ENCODE data around the gene ZBTB16. TPM values are rescaled to one million over a fixed set of nuclear protein-coding genes. Genes with fewer than 3 reads are reported as not detected.

Gene ZBTB16
- total RNA-seq, 1 donor: 91.6 TPM

DNA sequence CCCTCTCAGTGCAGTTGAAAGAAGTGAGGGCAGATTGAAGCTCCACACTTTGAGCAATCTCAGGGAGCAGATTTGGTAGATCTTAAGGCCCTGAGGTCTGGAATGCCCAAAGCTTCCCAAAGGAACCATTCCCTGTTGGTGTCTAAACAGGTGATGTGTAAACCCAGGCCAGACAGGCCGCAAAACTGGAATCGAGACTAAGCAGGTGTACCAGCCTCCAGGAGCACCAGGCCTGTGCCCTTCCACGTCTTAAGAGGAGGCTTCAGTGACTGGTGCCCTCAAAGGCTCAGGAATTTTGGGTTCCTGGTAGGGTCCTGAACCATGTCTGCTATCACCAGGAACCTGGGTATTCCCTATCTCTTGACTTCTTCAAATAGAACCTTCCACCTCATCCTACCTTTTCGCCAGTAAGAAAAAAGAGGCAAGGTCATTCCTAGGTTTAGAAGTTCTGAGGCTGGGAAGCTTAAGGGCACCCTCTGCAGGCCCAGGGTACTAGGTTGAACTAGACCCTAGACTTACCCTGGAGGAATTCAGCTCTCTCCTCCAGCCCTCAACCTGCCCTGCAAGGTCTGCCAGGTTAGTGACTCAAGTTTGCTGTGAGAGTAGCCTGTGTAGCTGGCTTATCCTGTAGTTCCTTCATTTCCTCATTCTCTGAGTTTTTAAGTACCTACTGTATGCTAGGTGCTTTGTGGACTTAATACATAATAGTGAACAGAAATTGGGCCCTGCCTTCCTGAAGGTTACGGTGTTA lies 136.6 kb downstream of the ZBTB16 start:
- no peak for DNase-seq (ENCODE audit: low read depth in 2 of 3, low spot score in 2 of 3)

DNA sequence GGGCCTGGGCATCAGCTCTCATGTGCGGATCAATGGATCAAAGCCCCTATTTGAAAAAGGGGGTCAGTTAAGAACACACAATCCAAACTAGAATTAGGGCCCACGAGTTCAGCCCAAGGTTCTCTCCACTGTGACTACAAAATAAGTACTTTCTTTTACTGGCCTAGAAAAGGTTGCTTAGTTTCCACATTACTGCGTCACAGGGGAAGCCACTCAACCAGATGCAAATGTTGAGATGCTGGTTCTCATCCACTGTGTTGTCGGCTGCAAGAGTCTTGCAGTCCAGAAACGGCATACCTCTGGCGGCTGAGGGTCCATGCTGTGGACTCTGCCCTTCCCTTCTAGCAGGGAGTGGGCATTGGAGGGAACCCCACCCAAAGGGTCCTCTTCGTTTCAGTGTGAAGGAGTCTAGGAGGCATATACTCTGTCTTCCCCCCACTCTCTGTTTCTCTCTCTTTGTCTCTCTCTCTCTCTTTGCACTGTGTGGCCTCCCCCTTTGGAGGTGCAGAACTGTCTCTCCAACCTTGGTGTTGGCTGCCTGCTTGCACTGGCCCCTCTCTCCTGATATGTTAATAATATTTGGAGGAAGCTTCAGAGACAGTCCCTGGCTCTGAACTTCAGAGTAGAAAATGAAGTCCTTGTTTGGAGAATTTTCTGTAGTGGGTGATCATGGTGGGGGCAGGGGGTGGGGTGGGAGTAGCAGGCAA lies 137.6 kb downstream of the ZBTB16 start:
- no peak for DNase-seq (ENCODE audit: low read depth in 2 of 3, low spot score in 2 of 3)

DNA sequence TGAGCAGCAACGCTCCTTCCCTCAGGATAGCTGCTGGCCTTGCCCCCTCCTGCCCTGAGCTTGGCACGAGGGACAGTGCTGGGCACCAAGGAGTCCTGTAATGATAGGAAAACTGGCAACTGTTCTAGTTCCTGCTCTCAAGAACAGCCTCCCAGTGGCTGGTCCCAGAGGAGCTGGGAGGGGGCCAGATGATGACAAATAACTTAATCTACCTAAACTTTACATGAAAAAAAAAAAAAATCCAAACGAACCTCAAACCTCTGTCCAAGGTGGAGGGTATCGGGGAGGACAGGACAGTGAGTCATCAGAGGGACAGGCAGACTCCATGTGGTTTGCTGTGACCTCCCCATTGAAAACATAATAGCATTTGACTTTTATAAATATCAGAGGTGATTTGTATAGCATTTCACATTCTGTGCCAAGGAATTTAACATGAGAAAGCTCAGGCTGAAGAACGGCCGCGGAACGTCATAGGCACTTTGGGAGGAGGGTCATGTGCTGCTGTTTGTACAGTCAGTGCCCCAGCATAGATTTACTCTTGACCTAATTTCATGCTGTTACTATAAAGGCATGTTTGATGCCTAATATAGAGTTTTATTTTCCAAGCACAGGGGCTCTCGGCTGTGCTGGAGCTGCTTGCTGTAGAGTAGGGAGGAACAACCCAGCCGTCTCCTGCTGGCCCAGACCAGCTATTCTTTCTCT lies 138.4 kb downstream of the ZBTB16 start:
- no peak for DNase-seq (ENCODE audit: low read depth in 2 of 3, low spot score in 2 of 3)

DNA sequence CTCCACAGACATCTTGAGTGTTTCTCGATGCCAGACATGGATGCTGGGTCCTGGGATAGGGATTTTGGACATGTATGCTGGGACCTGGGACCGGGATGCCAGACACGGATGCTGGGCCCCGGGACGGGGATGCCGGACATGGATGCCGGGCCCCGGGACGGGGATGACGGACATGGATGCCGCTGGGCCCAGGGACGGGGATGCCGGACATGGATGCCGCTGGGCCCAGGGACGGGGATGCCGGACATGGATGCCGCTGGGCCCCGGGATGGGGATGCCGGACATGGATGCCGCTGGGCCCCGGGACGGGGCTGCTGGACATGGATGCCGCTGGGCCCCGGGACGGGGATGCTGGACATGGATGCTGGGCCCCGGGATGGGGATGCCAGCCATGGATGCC lies 139.5 kb downstream of the ZBTB16 start:
- DNase-seq (ENCODE audit: low read depth in 2 of 3, low spot score in 2 of 3): no peak

DNA sequence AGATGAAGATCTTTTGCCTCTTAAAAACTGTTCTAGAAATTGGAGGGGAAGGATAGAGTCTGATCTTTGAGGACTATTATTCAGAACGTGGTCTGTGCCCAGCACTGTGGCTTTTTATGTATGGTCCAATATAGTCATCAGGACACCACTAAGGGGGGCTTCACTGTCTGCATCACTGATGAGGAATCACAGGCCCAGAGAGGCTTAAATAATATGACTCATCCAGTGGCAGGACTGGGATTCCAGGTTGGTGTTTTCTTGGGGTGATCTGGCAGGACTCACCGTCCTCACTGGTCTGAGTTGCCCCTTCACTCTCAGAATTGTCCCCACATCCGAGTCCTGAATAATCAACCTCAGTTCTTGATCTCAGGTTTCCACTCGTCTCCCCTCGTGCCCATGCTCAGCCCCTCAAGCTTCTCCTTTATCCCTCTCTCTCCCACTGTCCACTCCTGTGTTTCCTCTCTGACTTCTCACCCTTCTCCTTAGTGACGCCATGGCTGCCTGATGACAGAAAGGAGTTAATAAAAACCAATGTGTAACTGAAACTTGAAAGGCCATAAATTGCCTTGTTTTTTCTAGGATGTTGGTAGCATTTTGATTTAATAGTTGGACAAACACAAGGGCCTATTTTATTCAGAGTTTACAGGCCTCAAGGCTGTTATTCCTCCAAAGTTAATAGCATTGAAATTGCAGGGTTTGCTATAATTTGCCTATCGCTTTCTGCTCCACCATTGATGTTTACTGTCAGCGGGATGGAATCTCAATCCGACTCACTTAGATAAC lies 141.0 kb downstream of the ZBTB16 start:
- no peak for DNase-seq (ENCODE audit: low read depth in 2 of 3, low spot score in 2 of 3)

DNA sequence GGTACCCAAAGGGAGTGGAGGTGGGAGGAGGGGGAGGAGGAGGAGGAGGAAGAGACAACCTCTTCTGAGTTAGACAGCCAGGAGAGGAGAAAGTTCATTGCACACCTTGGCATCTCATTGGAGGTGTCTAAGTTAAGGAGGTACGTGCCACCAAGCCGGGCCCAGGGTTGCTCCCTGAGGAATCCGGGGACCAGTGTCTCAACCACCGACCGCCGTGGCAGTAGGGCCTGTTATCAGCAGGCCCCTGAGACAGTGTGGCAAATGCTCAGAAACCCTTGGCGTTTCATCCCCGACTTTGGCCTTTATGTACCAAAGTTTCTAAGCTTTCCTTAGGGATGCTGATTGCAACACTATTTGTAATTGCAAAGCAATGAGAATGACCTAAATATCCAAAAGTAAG lies 141.7 kb downstream of the ZBTB16 start:
- no peak for DNase-seq (ENCODE audit: low read depth in 2 of 3, low spot score in 2 of 3)

DNA sequence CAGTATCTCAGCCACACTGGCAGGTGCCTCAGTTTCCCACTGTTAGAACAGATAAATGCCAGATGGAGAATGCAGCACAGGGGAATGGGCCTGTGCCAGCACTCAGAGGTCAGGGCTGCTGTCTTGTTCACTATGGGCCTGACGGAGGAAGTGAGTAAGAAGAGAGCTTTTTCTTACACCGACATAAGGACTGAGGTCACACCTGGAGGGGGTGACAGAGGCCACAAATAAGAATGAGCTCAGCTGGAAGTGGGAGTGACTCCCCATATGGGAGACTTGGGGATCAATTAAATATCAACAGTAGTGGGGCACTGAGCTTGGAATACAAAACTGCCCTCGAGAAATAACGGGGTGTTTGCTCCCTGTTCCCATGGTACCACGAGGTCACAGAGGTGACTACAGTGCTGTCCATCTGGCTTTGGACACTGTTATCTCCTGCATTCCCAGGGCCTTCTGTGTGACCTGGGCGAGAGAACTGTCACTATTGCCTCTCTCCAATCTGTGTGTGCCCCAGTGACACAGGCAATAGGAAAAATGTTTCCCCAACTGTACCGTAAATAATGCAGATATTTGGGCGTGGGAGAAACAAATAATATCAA lies 142.6 kb downstream of the ZBTB16 start:
- no peak for DNase-seq (ENCODE audit: low read depth in 2 of 3, low spot score in 2 of 3)

DNA sequence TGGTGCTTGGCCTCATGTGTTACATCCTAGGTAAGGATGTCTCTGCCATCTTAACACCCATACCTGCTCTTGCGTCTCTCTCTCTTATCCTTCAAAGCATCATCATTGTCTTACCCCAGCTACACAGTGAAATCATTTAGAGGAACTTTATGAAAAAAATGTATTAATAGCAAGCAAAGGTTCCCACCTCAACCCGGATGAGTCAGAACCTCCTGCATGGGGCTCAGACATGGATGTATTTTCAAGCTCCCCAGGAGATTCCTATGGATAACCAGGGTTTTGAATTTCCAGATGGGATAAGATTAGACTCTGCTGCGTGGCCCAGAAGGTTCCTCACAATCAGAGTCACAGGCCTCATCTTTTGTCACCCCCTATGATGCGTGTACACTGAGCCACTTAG lies 147.6 kb downstream of the ZBTB16 start:
- DNase-seq (ENCODE audit: low read depth in 2 of 3, low spot score in 2 of 3): no peak

DNA sequence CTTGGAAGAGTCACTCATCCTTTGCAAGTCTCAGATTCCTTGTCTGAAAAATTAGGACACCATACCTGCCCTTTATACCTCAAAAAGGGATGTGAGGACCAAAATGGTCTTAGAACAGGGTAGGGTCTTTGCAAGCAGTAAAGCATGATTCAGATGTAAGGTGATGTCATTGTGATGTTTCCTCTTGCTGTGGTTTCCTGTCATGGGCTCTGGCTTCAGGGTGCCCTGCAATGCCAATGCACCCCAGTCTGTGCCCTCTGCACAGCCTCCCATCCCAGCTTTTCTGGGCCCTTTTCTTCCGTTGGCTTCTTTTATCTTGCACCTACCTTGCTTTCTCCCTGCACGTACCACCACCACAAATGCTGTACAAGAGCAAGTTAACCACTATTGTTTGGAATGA lies 148.9 kb downstream of the ZBTB16 start:
- peak in 2 of 3 donors; percentile 35 to 39 for DNase-seq (ENCODE audit: low read depth in 2 of 3, low spot score in 2 of 3)

DNA sequence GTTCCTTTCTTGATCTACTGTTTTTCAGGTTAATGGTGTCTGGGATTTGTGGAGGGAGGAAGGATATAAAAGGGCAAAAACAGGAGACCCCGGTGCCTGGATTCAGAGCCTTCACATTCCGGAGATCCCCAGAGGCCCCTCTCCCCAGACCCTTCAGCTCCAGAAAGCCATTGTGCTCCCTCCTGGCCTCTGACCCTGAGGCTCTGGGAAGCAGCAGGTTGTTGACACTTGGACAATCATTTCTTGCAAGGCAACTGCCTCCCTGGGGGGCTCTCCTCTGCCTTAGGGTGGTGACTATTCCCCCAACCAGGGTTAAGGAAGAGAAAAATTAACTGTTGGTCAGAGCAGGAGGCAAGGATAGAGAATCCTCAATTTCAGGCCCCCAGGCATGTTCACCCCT lies 149.8 kb downstream of the ZBTB16 start:
- DNase-seq (ENCODE audit: low read depth in 2 of 3, low spot score in 2 of 3): no peak

DNA sequence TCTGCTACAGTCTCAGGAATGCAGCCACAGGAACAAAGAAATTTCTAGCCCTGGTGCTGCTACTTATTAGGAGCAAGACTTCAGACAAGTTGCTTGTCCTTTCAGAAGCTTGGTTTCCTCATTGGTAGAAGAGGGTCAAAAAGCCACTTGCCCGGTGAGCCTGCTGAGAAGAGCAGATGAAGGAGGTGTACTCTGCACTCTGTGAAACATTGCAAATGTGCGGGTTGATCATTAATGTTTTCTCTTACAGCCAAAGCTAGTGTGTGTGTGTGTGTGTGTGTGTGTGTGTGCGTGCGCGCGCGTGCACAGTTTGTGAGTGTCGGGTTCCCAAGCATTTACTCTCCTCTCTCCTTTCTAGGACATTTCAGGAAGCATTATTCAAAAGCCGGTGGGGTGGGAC lies 150.4 kb downstream of the ZBTB16 start:
- DNase-seq (ENCODE audit: low read depth in 2 of 3, low spot score in 2 of 3): no peak

DNA sequence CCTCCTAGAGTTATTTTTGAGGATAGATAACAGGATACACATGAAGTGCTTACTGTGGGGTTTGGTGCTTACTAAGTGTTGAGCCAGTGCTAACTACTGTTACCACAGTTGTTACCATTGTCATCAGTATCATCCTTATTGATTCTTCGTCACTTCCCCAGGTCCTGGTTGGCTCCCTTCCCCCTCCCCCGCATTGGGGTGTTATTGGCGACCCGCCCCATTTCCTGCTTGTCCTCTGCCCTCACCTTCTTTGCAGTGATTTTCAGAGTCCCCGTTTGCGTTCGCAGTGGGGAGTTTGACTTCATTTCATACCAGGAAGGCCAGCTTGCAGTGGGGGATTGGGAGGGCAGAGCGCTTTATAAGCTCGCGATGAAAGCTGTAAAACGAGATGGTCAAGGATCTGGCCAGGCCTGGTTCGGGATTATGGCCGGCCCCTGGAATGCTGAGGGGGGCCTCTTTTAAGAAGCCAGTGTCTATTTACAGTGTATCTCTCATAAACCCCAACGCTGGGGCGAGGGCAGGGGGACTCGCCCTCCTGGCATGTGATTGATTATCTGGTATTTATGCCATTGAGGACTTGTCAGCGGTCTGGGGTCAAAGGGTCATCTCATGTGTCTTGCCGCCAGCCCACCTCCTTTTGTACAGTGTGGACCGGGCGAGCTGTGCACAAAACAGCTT lies 152.1 kb downstream of the ZBTB16 start:
- DNase-seq (ENCODE audit: low read depth in 2 of 3, low spot score in 2 of 3): no peak

DNA sequence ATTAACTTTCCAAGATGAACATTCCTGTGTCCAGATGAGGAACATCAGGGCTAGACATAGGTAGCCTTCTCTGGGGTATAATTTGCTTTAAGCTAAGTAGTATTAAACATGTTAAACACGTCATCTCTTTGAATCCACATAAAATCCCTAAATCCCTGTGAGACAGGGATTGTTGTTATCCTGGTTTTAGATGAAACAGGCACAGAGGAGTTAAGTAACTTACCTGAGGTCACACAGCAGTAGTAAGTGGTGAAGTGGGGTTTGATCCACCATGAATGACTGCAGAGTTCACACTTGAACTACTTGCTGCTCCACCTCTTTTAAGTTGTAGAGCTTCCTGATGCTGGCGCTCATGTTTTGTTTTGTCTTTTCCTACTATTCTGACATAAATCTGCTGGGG lies 154.1 kb downstream of the ZBTB16 start:
- no peak for DNase-seq (ENCODE audit: low read depth in 2 of 3, low spot score in 2 of 3)

DNA sequence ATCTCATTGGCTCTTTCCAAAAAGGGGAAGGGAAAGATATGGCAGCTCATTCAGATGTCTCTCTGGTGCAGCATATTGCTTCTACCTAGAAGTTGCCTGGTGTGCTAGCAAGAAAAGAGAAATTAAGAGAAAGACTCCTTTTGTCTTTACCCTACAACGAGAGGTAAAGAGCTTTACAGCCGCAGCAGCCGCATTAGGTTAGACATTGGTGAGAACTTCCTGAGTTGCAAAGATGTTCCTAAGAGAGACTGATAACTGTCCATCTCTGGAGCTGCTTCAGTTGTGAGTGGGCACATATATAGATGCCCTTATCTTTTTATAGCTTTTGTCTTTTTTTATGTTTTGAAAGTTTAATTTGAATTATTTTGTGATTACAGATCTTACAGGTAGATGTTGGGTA lies 155.9 kb downstream of the ZBTB16 start:
- no peak for DNase-seq (ENCODE audit: low read depth in 2 of 3, low spot score in 2 of 3)

DNA sequence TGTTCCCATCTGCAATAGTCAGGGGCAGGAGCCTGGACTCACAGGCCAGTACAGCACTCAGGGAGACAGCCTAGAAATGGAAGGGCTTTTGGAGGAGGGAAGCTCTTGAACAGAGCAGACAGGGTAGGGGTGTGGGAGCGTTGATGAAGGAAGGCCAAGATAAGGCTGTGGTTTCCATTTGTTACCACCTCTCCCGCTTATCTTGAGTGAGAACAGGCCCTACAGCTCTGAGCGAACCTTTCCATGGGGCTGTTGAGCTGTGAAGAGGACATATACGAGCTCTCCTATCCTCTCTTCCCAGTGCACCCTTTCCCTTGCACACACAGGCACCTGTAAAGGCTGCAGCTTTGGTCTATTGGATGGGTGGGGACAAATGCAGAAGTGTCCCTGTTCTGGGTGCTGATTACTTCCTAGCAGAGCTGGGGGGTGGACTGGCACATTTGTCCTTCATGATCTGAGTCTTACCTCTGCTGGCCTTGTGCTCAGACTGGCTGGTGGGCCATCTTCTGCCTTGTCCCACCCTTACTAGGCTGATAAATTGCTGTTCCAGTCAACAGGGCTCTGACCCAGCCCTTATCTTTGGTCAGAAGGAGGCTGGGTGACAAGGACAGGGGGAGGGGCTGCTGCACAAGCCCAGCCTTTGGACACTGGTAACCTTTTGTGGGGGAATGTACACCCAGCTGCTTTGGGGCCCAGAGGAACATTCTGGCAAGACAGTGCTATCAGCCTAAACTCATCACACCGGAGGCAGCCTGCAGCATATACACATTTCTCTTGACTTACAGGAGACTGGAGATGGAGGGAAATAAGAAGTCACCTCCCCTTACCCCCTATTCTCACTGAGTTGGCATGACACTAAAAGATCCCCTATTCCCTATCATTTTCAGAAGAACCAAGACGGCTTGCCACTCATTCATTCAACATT lies 156.6 kb downstream of the ZBTB16 start:
- peak in 2 of 3 donors; percentile 46 to 69 for DNase-seq (ENCODE audit: low read depth in 2 of 3, low spot score in 2 of 3)

DNA sequence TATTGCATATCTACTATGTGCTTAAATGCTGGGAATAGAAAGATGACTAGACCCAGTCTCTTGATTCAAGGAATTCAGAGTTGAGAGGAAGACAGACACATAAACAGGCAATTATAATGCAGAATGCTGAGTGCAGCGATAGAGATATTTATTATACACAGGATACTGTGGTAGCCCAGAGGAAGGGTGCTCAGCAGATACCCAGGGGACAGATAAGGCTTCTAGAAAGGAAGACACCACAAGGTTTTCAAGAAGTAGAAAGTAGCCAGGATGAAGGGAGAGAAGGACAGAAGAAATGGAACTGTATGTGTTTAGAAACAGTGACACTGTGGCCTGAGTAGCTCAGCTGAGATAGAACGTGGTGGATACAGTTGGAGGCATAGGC lies 157.3 kb downstream of the ZBTB16 start:
- DNase-seq (ENCODE audit: low read depth in 2 of 3, low spot score in 2 of 3): peak in 2 of 3 donors; percentile 62 to 83

DNA sequence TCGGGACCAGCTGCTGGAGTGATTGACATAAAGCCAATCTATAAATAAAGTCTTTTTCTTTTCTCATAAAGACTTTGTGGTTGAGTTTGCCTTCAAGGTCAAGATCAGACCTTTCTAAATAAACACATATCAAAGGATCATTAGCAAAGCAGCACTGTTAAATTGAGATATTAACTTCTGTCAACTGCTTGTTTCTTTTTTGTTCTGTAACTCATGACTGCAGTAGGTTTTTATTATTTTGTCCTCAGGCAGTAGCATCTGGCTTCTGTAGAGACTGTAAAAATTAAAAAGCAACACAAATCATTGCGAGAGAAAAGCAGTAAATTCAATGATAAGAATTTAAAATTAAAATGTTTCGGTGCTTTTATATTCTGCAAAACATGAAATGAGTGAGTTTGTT lies 159.0 kb downstream of the ZBTB16 start:
- DNase-seq (ENCODE audit: low read depth in 2 of 3, low spot score in 2 of 3): no peak

DNA sequence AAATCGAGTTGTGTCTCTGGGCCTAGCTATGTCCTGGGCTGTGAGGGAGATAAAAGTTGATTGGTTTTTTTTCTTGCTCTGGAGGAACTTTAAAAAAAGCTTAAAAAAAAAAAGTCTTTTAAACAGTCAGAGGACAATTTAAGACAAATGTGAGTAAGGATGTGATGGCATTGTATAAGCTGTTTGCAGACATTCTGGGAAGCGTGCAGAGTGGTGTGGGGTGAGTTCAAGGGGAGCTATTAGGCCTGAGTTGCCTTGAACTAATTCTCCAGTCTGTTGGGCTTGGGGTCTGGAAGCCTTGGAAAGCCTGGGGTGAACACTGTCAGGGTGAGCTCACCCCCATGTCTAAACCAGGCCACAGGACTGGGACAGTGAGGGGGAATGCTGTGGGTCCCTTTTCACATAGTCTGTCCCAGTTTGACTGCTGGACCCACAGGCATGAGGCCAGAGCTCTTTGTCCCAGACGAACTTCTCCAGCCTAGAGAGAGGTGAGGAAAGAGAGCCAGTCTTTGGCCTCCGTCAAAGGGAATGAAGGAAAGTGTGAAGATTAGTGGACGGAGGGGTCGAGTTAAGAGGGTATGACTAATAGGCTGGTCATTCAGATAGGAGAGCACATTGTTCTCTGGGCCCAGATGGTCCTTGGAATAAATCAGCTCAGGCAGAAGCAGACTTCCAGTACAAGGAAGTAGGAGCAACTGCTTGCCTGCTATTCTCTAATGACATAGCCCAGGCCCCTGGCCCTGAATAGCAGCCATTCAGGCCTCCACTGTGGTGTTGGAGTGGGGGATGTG lies 160.2 kb downstream of the ZBTB16 start:
- DNase-seq (ENCODE audit: low read depth in 2 of 3, low spot score in 2 of 3): no peak

Data from hematopoietic multipotent progenitor cell (in vitro differentiated cells).